Measurements from ENCODE around the gene MCEMP1.

GRCh38 chr19:7687177-7687576 lies 10.3 kb downstream of the MCEMP1 start:
- TF ChIP-seq POLR2A (IDR thresholded peaks at IDR 0.05; ENCODE audit: low read depth, low read length) = peak; percentile 80
- 0 out of 2 replicates have a peak, but pooled peaks have one; percentile 13 for TF ChIP-seq TAF1 (IDR thresholded peaks at IDR 0.05; ENCODE audit: low read depth, low read length)
